Hematopoietic multipotent progenitor cell treated with erythropoietin and hydrocortisone succinate and interleukin-3 and kit ligand, for 15 days (in vitro differentiated cells): ENCODE measurements around the gene CTNNAL1.
"Not testable (repeated sequence)": the region's sequence is repeated elsewhere in the genome, so short reads cannot be mapped to it uniquely, and the experiment has no call there.

Source experiments
- DNase-seq: peaks from one replicate; pipeline ENCODE4 v3.0.0-alpha.2; 2015; ENCODE audit warnings: low spot score

Gene CTNNAL1, protein sequence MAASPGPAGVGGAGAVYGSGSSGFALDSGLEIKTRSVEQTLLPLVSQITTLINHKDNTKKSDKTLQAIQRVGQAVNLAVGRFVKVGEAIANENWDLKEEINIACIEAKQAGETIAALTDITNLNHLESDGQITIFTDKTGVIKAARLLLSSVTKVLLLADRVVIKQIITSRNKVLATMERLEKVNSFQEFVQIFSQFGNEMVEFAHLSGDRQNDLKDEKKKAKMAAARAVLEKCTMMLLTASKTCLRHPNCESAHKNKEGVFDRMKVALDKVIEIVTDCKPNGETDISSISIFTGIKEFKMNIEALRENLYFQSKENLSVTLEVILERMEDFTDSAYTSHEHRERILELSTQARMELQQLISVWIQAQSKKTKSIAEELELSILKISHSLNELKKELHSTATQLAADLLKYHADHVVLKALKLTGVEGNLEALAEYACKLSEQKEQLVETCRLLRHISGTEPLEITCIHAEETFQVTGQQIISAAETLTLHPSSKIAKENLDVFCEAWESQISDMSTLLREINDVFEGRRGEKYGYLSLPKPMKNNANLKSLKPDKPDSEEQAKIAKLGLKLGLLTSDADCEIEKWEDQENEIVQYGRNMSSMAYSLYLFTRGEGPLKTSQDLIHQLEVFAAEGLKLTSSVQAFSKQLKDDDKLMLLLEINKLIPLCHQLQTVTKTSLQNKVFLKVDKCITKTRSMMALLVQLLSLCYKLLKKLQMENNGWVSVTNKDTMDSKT

DNA sequence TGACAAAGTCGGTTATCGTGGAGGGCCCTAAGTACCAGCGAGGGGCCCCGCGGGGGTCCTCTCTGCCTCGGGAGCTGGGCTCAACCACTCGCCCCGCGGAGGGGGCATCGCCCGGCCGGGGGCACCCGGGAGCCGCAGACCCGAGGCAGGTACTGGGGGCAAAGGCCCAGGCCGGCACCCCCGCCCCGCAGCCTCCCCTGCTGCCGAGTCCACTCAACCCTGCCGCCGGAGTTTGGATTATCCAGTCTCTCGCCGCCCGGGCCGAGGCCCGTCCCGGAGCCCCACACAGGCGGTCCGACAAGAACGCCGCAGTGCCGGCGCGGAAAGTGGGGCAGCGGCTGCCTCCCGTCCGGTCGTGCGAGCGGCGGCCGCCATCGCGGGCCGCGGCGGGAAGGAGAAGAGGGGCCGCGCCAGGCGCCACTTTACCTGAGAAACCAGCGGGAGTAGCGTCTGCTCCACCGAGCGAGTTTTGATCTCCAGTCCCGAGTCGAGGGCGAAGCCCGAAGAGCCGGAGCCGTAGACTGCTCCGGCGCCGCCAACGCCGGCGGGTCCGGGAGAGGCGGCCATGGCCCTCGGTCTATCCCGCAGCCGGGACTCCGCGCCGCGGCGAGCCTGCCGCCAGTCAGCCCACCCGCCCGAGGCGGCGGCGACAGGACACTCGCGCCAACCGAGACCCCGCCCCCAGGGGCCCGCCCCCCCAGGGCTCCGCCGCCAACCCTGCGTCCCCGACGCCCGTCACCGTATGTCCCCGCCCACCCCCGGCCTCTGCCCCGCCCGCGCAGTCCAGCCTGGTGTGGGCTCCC is at the start of gene CTNNAL1:
Gene CTNNAL1 (minus strand): TSS at position 624 of the 803 bp plus-strand sequence. CDS start 57 bp downstream, at position 567.
- peak; percentile 88 for DNase-seq

DNA sequence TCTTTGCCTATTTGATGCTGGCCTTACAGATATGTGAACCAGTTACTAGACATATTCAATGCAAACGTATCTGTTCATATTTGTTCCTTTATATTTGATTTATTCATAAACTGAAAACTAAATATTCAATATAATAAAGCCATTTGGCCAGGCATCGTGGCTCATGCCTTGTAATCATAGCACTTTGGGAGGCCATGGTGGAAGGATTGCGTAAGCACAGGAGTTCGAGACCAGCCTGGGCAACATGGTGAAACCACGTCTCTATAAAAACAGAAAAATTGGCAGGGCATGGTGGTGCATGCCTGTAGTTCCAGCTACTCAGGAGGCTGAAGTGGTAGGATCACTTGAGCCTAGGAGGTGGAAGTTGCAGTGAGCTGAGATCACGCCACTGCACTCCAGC is 49.2 kb upstream of the CTNNAL1 start:
- no peak for DNase-seq

DNA sequence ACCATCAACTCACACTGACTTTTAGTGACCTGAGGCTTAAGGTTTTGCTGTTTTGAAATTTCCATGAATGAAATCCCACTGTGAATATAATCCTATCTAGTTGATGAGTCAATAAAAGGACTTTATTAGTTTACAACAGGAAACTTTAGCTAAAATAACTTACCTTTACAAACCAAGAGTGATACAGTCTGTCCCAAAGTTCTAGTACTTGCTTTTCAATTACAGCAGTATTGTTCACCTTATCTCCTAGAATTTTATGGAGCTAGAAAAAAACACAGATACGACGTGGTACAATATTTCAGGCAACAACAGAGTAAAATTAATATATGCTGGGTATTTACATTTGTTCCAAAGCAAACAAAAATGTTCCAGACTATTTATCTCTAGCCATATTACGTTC is 46.9 kb upstream of the CTNNAL1 start:
- no peak for DNase-seq

DNA sequence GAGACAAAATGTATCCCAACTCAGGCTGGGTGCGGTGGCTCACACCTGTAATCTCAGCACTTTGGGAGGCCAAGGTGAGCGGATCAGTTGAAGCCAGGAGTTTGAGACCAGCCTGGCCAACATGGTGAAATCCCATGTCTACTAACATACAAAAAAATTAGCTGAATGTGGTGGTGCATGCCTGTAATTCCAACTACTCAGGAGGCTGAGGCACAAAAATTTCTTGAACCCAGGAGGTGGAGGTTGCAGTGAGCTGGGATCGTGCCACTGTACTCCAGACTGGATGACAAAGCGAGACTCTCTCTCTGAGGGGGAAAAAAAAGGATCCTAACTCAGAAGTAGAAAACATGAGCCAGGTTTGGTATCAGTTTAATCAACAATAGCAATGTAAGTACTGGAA is 39.8 kb upstream of the CTNNAL1 start:
- DNase-seq = not testable (repeated sequence)

DNA sequence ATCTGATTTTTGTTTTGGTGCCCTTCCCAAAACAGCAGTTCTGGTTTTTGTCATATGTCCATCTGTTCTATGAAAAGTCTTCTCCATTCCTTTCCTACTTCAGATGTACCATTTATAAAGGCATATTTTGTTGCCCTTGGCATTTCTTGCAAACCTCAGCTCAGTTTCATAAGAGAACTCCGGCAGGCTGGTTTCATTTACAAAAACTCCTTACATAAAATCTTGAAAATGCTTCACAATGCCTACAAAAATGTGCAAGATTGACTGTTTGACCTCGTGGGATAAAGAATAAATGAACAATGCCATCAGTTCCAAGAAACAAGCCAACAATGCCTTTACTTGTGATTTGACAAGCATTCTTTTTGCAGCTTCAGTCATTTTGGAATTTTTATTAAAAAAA is 39.1 kb upstream of the CTNNAL1 start:
- no peak for DNase-seq

DNA sequence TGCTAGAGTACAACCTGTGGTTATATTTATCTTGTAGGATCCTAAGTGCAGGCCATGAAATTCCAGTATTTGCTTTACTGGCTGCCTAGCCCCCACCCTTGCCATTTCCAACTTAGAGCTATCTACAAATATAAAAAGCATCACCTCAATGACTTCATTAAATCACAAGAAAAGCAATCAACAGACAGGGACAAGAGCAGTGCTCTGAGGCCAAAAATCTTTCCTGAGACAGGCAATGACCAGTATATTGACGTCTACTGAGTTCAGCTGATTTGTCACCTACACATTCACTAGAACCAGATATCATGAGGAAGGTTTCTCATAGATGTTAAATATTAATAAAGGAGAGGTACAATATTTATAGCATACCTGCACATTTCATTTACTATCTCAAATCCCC is 38.4 kb upstream of the CTNNAL1 start:
- DNase-seq = no peak

DNA sequence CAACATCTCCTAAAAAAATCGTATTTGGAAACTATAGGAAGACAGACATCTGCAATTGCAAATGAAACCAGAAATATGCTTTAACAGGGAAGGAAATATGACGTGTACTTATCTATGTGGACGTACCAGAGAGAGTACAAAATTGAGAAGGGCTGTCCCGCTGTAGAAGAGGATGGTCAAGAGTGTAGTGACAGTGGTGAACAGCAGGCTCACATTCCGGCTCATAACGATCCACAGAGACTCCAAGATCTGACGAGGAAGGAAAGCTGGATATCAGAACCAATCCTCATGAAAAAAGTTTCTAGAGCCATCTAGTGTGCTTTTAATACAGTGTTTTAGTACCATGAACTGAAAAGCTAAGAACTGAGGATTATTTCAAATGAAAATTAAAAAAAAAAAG is 37.1 kb upstream of the CTNNAL1 start:
- DNase-seq = no peak

DNA sequence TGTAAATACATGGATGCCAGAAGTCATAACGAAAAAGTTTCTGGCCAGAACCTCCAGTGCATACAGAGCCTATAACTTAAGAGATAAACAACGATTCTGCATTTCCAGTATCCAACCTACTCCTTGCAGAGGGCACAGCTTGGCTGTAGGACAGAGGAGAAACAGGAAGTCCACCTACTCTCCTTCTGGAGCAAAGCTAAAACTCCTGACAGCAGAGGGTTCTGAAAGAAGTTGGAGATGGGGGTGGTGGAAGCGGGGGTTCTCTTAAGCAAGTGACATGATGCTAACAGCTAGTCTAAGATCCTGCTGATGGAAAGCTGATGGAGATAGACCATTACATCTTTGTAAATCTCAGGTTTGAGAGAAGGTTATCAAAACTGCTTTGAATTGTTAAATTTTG is 35.5 kb upstream of the CTNNAL1 start:
- DNase-seq = no peak

DNA sequence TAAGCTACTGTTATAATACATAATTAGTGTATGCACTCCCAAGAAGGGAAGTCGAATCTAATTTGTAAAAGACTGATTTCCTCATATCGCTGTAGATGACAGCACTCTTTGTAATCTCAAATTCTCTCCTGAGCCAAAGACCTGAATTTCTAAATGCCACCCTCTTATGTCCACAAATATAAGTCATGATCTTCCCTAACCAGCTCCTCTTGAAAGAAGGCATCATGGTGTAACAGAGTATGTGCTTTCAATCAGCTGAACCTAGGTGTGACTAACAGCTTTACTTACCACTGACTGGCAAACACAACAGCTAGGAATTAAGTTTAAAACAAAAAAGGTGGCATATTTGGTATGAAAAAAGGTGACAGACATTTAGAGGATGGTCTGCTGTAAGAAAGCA is 34.0 kb upstream of the CTNNAL1 start:
- no peak for DNase-seq

DNA sequence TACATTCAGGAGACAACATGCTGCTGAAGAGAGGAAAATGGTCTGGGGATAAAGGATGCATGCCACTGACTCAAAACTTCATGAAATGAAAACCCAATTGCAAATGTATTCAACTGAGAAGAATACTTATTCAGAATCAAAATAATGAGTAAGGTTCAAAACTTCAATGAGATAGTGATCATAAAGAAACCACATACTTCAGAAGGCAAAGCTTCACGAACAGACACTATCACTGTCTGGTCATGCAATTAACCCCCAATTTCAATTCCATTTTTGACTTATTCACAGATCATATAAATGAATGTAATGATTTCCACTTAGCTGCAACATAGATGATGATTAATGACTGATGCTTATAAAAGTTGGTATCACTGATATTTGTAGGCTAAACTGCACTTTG is 33.0 kb upstream of the CTNNAL1 start:
- DNase-seq = no peak

DNA sequence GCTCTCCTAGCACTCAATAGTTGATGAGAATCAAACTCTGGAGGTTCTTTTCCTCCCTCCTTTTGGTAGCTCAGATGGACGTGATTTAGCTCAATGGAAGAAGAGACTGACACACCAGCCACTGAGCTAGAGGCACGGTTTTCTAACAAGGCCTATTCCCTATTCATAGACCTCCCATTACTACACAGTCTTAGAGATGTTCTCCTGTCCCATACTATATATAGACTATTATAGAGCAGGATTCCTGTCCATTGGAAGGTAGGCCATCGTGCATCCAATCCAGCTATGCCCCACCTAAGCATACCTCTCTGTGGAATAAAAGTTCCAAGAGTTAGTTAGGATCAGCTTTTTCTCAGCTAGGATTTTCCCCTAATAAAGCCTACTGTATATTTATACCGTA is 30.3 kb upstream of the CTNNAL1 start:
- DNase-seq = no peak

DNA sequence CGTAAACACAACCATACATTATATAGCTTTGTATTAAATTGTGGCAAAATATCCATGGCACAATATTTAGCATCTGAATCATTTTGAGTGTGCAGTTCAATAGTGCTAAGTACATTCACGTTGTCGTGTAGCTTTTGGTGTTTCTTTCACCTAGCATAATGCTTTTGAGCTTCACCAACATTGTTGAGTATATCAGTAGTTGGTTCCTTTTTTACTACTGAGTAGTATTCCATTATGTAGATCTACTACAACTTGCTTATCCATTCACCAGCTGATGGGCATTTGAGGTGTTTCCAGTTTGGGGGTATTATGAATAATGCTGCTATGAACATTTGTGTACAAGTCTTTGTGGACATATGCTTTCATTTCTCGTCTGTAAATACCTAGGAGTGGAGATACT is 27.3 kb upstream of the CTNNAL1 start:
- no peak for DNase-seq

DNA sequence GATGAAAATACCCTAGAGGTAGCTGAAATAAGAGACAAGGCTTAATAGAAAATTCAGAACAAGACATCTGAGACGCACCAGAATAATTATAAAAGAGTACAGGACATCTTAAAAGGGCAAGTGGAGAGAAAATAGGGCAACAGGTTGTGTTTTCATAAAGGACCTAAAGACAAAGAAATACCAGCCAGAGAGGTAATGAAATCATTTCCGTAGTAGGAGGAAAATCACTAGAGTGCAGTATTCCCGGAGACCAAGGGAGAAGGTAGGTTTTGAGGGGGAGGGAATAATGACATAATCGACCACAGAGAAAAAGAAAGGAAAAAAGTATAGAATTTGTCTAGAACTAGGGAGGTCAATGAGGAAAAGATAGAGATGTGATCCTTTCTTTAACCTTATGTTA is 26.2 kb upstream of the CTNNAL1 start:
- no peak for DNase-seq

DNA sequence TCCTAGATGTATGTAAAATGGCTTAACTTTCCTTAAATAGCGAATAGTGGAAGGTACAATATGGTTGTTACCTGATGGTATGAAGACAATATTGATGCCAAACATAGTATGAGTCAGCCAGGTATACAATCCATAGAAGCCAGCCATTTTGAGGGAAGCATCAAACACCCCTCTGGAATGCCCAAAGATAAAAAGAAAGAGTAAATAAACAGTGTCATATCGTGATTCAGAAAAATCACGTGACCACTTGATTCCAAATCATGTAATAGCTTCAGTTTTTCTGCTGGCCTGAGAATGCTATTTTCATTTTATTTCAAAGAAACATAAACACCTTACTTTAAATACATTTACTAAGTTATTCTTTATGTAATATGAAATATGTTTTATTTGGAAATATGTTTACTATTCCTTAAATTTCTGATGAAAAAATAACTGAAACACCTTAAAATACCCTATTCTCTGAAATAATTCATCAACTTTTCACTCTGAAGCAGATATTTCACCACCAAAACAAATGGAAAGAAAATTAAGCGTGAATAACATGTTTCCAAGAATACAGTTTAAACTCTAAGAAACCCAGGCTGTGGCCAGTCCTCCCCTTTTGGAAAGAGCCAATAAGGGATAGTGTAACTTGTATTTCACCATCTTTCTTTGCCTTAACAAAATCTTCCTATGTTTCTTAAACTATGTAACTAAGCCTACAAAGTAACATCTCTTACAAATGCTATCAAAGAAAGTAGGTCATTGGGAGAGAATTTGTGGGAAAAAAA is 24.8 kb upstream of the CTNNAL1 start:
- no peak for DNase-seq

DNA sequence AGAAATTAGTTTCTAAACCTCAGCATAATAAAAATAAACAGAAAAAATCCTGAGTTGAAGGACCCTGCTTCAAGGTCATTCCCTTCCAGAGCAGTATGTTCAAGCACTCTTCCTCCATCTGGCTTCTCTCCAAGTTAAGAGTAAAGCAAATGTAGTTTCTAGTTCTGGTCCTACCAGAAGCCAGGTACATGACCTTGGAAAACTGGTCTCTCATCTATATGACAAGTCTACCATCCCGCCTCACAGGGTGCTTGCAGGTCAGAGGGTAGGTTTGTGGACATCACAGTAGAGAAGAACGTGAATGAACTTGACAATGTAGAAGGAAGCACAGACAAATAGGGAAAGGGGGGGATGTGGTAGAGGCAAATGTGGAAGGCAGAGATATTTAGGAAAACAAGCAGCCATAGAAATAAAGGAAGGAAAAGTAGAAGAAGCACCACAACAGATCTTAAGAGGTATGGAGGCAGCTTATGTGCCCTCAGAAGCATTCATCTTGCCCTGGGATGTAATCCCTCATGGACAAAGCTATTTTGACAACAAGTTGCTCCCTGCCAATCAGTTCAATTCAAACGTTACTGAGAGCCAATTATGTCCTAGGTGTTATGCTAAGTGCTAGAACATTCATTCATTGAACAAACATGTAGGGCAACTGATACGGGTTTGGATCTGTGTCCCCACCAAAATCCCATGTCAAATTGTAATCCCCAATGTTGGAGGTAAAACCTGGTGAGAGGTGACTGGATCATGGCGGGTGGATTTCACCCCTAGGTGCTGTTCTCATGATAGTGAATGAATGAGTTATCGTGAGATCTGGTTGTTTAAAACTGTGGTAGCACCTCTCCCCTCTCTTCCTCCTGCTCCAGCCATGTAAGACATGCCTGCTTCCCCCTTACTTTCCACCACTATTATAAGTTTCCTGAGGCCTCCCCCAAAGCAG is 23.7 kb upstream of the CTNNAL1 start:
- no peak for DNase-seq

DNA sequence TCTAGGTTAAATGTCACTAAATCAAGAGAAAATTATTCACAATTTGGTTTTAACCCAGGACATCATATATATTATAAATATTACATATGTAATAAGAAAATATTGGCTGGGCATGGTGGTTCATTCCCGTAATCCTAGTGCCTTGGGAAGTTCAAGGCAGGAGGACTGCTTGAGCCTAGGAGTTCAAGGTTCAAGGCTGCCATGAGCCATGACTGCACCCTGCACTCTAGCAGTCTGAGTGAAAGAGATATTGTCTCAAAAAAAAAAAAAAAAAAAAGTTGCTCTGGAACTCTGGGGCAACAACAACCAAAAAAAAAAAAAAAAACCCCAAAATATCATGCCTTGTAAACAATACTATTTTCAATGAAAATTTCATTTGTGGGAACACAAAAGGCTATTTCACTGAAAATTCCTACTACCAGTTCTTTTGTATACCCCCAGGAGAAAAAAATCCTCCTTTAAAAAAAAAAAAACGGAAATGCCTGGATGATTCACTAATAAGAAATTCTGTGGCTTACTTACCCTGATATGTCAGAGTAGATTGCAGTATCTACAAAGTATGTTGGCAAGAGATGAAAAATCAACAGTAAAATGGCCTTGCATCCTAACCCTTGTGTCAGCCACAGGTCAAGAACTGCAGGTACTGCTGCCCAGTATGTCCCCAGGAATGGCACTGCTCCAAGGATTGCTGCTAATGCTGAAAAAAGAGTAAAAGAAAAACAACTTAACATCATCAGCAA is 22.6 kb upstream of the CTNNAL1 start:
- no peak for DNase-seq

DNA sequence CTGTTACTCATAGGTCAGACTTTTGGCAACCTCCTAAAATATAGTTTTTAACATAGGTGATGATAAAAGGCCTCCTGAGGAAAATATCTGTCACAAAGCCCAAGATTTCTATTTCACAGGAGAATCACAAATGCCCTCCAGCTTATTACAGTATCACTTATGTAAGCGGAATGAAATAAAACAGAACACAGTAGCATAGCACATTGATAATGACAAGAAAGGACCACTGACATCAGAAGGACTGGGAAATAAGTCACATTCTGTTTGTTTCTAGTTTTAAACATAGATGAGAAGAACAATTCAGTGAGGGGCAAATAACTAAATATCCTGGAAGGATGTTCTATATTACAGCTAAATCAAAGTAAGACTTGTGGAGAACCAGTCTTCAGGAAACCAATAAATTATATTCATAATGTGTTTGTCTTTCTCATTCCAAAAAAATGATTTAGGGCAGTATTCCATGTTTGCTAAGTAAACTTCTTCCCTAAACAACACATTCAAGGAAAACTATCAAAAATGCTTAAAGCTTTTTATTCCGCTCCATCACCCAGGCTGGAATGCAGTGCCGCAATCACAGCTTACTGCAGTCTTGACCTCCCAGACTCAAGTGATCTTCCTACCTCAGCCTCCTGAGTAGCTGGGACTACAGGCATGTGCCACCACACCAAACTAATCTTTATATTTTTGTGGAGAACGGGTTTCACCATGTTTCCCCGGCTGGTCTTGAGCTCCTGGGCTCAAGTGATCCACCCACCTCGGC is 20.8 kb upstream of the CTNNAL1 start:
- no peak for DNase-seq

DNA sequence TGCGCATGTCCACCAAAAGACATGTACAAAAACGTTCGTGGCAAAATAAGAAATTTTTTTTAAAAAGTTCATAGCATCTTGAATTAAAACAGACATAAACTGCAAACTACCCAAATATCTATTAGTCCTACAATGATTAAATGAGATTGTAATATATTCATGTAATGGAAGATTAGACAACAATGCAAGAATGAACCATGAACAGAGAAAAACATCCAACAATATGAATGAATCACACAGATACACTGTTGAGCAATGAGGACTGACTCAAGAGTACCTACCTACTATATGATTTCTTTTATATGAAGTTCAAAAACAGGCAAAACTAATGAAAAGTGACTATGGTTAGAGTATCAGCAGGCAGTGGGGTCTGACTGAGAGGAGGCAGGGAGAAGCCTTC is 17.9 kb upstream of the CTNNAL1 start:
- DNase-seq = no peak

DNA sequence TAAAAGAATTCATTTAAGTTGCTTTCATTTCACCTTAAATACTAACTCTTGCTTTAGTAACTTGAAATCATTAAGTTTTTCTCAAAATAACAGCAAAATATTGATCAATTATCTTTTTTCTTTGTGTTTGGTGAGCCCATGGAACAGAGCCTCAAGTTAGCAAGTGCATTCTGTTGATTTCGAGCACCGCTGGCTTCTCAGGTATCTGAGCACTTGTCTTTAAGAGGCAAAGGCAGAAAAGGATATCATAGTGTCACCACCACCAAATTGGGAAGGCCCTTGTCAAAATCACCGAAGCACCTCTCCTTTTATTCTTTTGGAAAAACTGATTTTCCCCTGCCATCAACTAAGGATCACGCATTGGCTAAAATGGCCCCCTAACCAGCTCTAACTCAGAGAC is 17.1 kb upstream of the CTNNAL1 start:
- no peak for DNase-seq
